HL-60 (cell line): ENCODE results near the gene SRPX2.
"Not testable (repeated sequence)": the region's sequence is repeated elsewhere in the genome, so short reads cannot be mapped to it uniquely, and the experiment has no call there.

ENCODE experiments used
- DNase-seq, 2 experiments: peaks; one replicate each; pipeline ENCODE4 v3.0.0-alpha.2; 2010 to 2020; ENCODE audit warnings: low read depth in 1 of 2, low spot score in 1 of 2
- H3K27ac ChIP-seq: fragments of 250-450 bp; sonication (Bioruptor Pico); replicated peaks from 2 replicates; pipeline ENCODE4 v1.5.1; 2020; ENCODE audit warnings: mild to moderate bottlenecking, moderate library complexity
- H3K27me3 ChIP-seq: fragments of 250-450 bp; sonication (Bioruptor Pico); 2 replicates; pipeline ENCODE4 v1.5.1; 2021; ENCODE audit warnings: mild to moderate bottlenecking, moderate library complexity; ENCODE audit not compliant: insufficient read depth, poor library complexity, severe bottlenecking
- H3K4me3 ChIP-seq: replicated peaks from 2 replicates; pipeline ENCODE4 v1.5.1; 2011; ENCODE audit warnings: mild to moderate bottlenecking, control low read depth, low read length; ENCODE audit not compliant: insufficient read depth
- CTCF ChIP-seq: IDR thresholded peaks from one replicate; pipeline ENCODE4 v1.5.1; 2011; ENCODE audit warnings: low read length, control low read depth, inconsistent platforms; ENCODE audit not compliant: insufficient read depth
- GABPA ChIP-seq: IDR thresholded peaks from 2 replicates; pipeline ENCODE4 v1.6.1; 2012; ENCODE audit warnings: low read depth
- POLR2AphosphoS5 ChIP-seq: IDR thresholded peaks from 2 replicates; pipeline ENCODE4 v1.6.1; 2012; ENCODE audit warnings: low read depth
- REST ChIP-seq: IDR thresholded peaks from 2 replicates; pipeline ENCODE4 v1.6.1; 2012; ENCODE audit warnings: low read depth; ENCODE audit not compliant: insufficient replicate concordance
- SPI1 ChIP-seq: IDR thresholded peaks from 2 replicates; pipeline ENCODE4 v1.6.1; 2012; ENCODE audit warnings: low read depth, mild to moderate bottlenecking, borderline replicate concordance

SRPX2 gene

GRCh38 chrX:100721328-100721727 lies 77.3 kb downstream of the SRPX2 start:
- TF ChIP-seq GABPA (no peak), SPI1 (no peak), POLR2AphosphoS5 (no peak), CTCF (no peak), REST (no peak)
- DNase-seq, result no peak
- Histone ChIP-seq H3K27ac (no peak overlapping the region), H3K27me3 (no peaks in the 10 kb centered on the region), H3K4me3 (no peak overlapping the region)

GRCh38 chrX:100724006-100724405 lies 80.0 kb downstream of the SRPX2 start:
- H3K27ac ChIP-seq, DNase-seq, H3K27me3 ChIP-seq, H3K4me3 ChIP-seq: not testable (repeated sequence)
